ENCODE measurements around the gene GPR35. TPM values are rescaled to one million over a fixed set of nuclear protein-coding genes. Genes with fewer than 3 reads are reported as not detected.
"Not testable (repeated sequence)": the region's sequence is repeated elsewhere in the genome, so short reads cannot be mapped to it uniquely, and the experiment has no call there.

GPR35 gene
- total RNA-seq, 1 donor from 2014 or later: 0.82 TPM

DNA sequence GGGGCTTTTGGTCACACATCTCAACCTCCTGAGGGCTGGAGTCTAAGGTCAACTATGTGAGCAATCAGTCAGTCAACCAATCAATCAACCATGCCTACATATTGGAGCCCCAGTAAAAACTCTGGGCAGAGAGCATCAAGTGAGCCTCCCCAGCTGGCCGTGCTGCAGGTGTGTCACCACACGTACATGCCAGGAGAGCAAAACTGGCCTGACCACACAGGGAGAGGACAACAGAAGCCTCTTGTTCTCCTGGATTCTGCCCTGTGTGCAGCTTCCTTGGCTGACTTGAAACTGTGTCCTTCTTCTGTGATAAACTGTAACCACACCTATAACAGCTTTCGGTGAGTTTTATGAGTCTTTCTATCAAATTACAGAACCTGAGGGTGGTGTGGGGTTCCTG is 25.9 kb downstream of the GPR35 start:
- TF ChIP-seq, protein P1, sequence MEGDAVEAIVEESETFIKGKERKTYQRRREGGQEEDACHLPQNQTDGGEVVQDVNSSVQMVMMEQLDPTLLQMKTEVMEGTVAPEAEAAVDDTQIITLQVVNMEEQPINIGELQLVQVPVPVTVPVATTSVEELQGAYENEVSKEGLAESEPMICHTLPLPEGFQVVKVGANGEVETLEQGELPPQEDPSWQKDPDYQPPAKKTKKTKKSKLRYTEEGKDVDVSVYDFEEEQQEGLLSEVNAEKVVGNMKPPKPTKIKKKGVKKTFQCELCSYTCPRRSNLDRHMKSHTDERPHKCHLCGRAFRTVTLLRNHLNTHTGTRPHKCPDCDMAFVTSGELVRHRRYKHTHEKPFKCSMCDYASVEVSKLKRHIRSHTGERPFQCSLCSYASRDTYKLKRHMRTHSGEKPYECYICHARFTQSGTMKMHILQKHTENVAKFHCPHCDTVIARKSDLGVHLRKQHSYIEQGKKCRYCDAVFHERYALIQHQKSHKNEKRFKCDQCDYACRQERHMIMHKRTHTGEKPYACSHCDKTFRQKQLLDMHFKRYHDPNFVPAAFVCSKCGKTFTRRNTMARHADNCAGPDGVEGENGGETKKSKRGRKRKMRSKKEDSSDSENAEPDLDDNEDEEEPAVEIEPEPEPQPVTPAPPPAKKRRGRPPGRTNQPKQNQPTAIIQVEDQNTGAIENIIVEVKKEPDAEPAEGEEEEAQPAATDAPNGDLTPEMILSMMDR (IDR thresholded peaks at IDR 0.05; ENCODE audit: insufficient read depth, low read depth, low read length): no peak
- TF ChIP-seq EZH2 (IDR thresholded peaks at IDR 0.05; ENCODE audit: insufficient read depth, low read length): no peak
- Histone ChIP-seq H3K79me2 (ENCODE audit: insufficient read depth, low read length) (no peaks in the 10 kb centered on the region), H3K4me3 (ENCODE audit: insufficient read depth, low read depth, low read length) (no peak overlapping the region), H3K9me3 (ENCODE audit: insufficient read depth, low read depth, low read length) (no peaks in the 10 kb centered on the region), H3K9ac (ENCODE audit: low read length) (no peak overlapping the region), H2AFZ (ENCODE audit: low read depth, low read length) (no peak overlapping the region), H3K4me2 (ENCODE audit: low read length) (no peak overlapping the region), H3K36me3 (ENCODE audit: insufficient read depth, low read length) (no peaks in the 10 kb centered on the region), H3K27ac (ENCODE audit: low read depth, low read length) (no peak overlapping the region), H3K4me1 (ENCODE audit: insufficient read depth, low read length) (no peaks in the 10 kb centered on the region), H3K27me3 (ENCODE audit: insufficient read depth, low read length) (peaks cover 42% of the 10 kb centered on the region), H4K20me1 (ENCODE audit: insufficient read depth, low read length) (no peaks in the 10 kb centered on the region)
- no peak overlapping the region for H3K4me3 Mint-ChIP-seq (ENCODE audit: unreplicated experiment)
- H3K27ac Mint-ChIP-seq (ENCODE audit: unreplicated experiment): no peak overlapping the region
- no peaks in the 10 kb centered on the region for H3K36me3 Mint-ChIP-seq (ENCODE audit: low read depth, unreplicated experiment)
- peaks cover 11% of the 10 kb centered on the region for H3K9me3 Mint-ChIP-seq (ENCODE audit: unreplicated experiment)
- FAIRE-seq (no peak), DNase-seq (ENCODE audit: low read depth) (no peak)
- H3K27me3 Mint-ChIP-seq (ENCODE audit: low read depth, unreplicated experiment): peaks cover 69% of the 10 kb centered on the region
- no peaks in the 10 kb centered on the region for H3K4me1 Mint-ChIP-seq (ENCODE audit: low read depth, unreplicated experiment)

DNA sequence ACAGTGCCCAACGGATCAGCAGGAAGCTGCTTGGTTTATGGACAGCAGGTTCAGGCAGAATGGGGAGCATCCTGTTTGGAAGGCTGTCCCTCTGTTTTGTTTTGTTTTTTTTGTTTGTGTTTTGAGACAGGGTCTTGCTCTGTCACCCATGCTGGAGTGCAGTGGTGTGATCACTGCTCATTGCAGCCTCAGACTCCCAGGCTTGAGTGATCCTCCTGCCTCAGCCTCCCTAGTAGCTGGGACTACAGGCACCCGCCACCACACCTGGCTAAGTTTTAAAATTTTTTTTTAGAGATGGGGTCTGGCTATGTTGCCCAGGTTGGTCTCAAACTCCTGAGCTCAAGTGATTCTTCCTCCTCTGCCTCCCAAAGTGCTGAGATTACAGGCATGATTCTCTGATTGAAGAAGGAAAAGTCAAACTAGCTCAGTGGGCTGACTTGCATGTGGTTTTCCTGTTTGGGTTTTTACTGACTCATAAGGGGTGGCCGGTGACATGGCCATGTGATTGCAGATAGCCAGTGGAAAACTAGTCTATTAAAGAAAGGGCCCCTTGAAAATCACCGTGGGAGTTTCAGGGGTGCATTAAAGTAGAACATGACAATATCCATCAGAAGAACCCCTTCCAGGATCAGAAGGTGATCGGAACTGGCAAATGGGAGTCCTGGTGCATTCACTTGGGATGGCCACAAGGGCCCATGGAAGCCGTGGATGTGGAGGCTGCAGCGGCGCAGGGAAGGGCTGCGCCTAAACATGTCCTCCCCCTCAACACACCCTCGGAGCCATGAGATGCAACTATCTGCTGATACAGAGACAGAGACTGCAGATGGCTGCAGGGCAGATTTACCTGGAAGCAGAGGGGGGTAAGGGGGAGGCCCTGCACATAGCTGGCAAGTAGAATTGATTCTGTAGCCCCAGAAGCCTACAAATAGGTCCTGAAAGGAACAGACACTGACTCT is 30.9 kb downstream of the GPR35 start:
- TF ChIP-seq, protein P1 (IDR thresholded peaks at IDR 0.05; ENCODE audit: insufficient read depth, low read depth, low read length): no peak
- no peak for TF ChIP-seq EZH2 (IDR thresholded peaks at IDR 0.05; ENCODE audit: insufficient read depth, low read length)
- Histone ChIP-seq H3K36me3 (ENCODE audit: insufficient read depth, low read length) (no peaks in the 10 kb centered on the region), H3K4me3 (ENCODE audit: insufficient read depth, low read depth, low read length) (no peak overlapping the region), H3K9ac (ENCODE audit: low read length) (no peak overlapping the region), H3K27ac (ENCODE audit: low read depth, low read length) (no peak overlapping the region), H3K4me1 (ENCODE audit: insufficient read depth, low read length) (no peaks in the 10 kb centered on the region), H3K4me2 (ENCODE audit: low read length) (peak overlapping the region; percentile 16), H3K9me3 (ENCODE audit: insufficient read depth, low read depth, low read length) (no peaks in the 10 kb centered on the region), H3K27me3 (ENCODE audit: insufficient read depth, low read length) (peaks cover 19% of the 10 kb centered on the region), H2AFZ (ENCODE audit: low read depth, low read length) (no peak overlapping the region), H4K20me1 (ENCODE audit: insufficient read depth, low read length) (no peaks in the 10 kb centered on the region), H3K79me2 (ENCODE audit: insufficient read depth, low read length) (no peaks in the 10 kb centered on the region)
- H3K36me3 Mint-ChIP-seq (ENCODE audit: low read depth, unreplicated experiment): no peaks in the 10 kb centered on the region
- no peak for FAIRE-seq
- H3K27ac Mint-ChIP-seq (ENCODE audit: unreplicated experiment): no peak overlapping the region
- peaks cover 10% of the 10 kb centered on the region for H3K9me3 Mint-ChIP-seq (ENCODE audit: unreplicated experiment)
- DNase-seq (ENCODE audit: low read depth): peak; percentile 10
- H3K4me1 Mint-ChIP-seq (ENCODE audit: low read depth, unreplicated experiment): no peaks in the 10 kb centered on the region
- no peak overlapping the region for H3K4me3 Mint-ChIP-seq (ENCODE audit: unreplicated experiment)
- peaks cover 71% of the 10 kb centered on the region for H3K27me3 Mint-ChIP-seq (ENCODE audit: low read depth, unreplicated experiment)

DNA sequence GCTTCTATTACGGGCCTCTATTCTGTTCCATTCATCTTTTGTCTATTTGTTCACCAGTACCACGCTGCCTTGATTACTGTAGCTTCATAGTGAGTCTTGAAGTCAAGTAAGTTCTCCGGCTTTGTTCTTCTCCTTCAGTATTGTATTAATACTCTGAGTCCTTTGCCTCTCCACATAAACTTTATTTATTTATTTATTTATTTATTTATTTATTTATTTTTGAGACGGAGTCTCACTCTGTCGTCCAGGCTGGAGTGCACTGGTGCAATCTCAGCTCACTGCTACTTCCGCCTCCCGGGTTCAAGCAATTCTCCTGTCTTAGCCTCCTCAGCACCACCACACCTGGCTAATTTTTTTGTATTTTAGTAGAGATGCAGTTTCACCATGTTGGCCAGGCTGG is 34.6 kb downstream of the GPR35 start:
- H3K4me3 ChIP-seq (ENCODE audit: insufficient read depth, low read depth, low read length); H3K9me3 ChIP-seq (ENCODE audit: insufficient read depth, low read depth, low read length); H3K79me2 ChIP-seq (ENCODE audit: insufficient read depth, low read length); H3K4me2 ChIP-seq (ENCODE audit: low read length); H3K36me3 Mint-ChIP-seq (ENCODE audit: low read depth, unreplicated experiment); H3K4me1 ChIP-seq (ENCODE audit: insufficient read depth, low read length); H3K4me3 Mint-ChIP-seq (ENCODE audit: unreplicated experiment); H3K9me3 Mint-ChIP-seq (ENCODE audit: unreplicated experiment); FAIRE-seq; H3K27ac ChIP-seq (ENCODE audit: low read depth, low read length); H2AFZ ChIP-seq (ENCODE audit: low read depth, low read length); H3K4me1 Mint-ChIP-seq (ENCODE audit: low read depth, unreplicated experiment); H3K36me3 ChIP-seq (ENCODE audit: insufficient read depth, low read length); H4K20me1 ChIP-seq (ENCODE audit: insufficient read depth, low read length); DNase-seq (ENCODE audit: low read depth); H3K9ac ChIP-seq (ENCODE audit: low read length): not testable (repeated sequence)
- H3K27me3 ChIP-seq (ENCODE audit: insufficient read depth, low read length): peaks cover 13% of the 10 kb centered on the region
- Mint-ChIP-seq H3K27me3 (ENCODE audit: low read depth, unreplicated experiment) (peaks cover 57% of the 10 kb centered on the region), H3K27ac (ENCODE audit: unreplicated experiment) (peak overlapping the region; percentile 62)
